ENCODE measurements around the gene KRTAP4-8.
A peak's percentile ranks its signal among the peaks of the same experiment; 100 is the strongest.
"Not testable (repeated sequence)": the region's sequence is repeated elsewhere in the genome, so short reads cannot be mapped to it uniquely, and the experiment has no call there.

The KRTAP4-8 gene

DNA sequence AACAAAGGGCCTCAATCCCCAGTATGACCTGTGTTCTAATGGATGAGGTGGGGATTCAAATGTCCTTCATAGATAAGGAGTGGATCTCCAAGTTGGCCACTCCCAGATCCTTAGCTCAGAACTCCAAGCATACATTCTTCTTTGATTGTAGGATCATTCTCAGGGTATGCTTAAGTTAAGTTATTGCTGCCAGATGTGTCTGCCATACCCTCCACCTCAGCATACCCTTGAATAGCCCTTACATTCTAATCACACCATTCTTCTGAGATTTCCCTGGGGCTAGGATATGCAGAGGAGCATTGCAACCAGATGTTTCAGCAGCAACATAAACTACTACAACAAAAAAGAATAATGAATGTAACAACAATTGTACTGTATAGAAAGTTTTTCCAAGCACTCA is 30.7 kb downstream of the KRTAP4-8 start:
- no peak overlapping the region for H3K27ac ChIP-seq
- no peak for DNase-seq (ENCODE audit: low read depth, low spot score)

DNA sequence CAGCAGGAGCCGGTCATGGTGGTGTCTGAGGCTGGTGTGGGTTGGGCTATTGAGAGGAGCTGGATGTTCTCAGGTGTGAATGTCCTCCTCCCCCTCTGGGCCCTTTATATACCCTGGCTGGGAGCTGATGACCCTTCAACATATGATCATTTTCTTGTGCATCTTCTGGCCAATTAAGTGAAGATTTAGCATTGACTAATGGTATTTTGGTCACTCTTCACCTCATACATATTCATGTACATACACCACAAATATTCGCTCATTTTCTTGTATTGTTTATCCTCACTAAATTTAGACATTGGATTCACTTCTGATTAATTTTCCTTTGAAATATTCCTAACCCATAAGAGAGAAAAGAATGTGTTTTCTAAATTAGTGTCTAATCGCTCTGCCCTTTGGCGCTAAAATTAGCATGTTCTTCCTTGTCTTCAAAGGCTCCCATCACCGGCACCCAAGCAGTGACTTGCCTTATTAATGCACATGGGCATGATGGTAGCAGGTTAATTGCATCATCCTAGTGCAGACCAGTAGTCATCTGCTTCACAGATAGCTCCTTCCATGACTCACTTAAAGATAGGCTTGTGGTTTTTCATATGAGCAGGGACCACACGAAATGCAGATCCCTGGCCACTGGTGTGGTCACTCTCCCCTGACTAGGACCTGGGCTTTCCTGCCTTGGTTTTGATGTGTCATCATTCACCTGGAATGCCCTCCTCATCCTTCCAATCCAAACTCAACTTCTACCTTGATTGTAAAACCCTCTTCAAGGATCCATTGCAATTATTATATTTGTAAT is 31.9 kb downstream of the KRTAP4-8 start, which contains the start of gene KRTAP2-4:
Gene KRTAP2-4, minus strand, starts transcription at position 51 of the 796 bp plus-strand sequence. Its CDS starts 34 bp downstream, at position 17.
- DNase-seq (ENCODE audit: low read depth, low spot score) = peak; percentile 81
- H3K27ac ChIP-seq = peak within 1 kb of the TSS; percentile 7

DNA sequence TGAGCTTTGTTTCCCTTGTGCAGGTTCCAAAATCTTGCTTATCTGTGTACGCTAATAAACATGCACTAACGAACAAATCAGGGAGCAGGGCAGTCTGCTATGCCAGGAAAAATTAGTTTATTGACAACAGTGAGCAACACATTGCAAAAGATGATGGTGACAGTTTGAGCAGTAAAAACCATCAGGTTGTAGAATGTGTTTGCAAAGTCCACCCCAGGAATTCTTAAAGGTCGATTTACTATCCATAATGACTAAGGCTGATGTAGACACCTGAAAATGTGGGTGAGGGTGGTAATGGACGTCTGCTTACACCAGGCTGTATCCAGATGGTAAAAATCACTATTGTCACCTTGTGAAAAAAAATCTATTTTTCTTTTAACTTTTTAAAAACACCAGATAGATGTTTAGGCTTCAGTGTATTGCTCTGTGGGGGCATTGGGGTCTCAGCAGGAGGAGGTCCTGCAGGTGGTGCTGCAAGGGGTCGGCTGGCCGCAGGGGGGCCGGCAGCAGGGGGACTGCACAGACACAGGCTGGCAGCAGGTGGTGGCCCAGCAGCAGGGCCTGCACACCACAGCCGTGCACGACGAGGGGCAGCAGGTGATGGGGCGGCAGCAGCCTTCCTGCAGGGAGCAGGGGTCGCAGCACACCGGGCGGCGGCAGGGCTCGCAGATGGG is 32.8 kb downstream of the KRTAP4-8 start:
- H3K27ac ChIP-seq; DNase-seq (ENCODE audit: low read depth, low spot score): not testable (repeated sequence)

DNA sequence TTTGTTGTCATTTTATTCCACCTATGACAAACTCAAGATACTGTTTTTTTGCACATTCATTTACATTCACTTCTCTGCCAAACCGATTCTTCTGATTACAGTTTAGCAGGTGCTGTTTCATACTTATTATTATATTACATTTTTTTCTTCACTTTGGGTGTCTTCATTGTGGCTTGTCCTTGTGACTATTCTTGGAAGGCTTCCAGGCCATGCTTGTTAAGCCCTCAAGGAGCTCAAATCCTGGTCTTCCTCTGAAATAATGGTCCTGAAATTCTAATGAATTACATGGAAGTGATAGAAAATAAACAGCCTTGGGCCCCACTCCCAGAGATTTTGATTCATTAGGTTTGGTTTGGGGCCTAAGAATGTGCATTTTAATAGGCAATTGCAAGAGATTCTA is 33.6 kb downstream of the KRTAP4-8 start:
- no peak overlapping the region for H3K27ac ChIP-seq
- no peak for DNase-seq (ENCODE audit: low read depth, low spot score)

DNA sequence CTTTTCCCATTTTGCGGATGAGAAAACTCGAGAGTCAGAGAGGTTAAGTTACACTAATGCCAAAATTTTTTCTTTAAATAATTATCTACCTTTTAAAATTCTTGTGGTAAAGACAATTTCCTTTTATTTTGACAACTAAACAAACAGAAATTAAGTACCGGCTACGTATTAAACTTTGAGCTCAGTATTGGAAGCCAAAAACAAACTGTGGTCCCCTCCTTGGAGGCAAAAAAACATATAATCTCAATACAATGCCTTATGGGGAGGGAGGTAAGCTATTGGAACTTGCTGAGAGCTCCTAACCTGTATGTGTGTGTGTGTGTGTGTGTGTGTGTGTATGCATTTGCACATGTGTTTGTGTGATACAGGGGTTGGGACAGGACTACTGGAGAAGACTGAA is 34.5 kb downstream of the KRTAP4-8 start:
- no peak for DNase-seq (ENCODE audit: low read depth, low spot score)
- no peak overlapping the region for H3K27ac ChIP-seq

DNA sequence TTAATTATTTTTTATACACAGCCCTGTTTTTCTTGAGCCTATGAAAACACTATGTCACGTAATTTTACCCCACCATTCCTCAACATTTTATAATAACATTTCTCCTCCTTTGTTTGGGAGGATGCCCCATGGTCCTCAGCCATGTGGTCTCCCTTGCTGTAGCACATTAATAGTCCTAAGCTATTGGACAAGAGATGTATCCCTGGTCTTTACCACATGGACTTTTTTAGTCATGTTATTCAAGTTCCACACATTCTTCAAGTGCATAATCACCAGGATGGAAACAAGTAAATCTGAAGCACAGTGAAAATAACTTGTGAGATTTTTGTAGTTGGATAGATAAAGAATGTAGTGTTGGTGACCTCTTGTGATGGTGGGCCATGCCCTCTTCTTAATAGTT is 36.0 kb downstream of the KRTAP4-8 start:
- H3K27ac ChIP-seq = peak overlapping the region; percentile 64
- no peak for DNase-seq (ENCODE audit: low read depth, low spot score)

DNA sequence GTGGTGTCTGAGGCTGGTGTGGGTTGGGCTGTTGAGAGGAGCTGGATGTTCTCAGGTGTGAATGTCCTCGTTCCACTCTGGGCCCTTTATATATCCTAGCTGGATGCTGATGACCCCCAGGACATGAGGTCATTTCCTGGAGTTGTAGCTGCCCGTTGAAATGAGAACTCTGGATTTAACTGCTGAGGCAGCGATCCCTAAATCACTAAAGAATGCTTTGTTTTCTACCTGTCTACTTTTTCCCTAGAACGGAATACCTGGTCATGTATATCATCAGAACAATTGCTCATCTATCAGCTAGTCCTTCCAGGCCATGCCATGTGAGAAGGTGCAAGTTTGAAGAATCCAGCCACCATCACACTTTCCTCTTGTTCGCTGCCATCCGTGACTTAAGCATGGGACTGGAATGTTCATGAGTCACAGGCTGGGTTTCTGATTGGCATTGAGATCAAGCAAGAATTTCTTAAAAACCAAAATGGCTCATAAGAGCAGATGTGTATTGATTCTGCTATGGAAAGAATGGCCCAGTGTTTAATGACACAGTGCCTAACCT is 37.8 kb downstream of the KRTAP4-8 start, which contains the start of gene KRTAP2-3:
Gene KRTAP2-3, minus strand, starts transcription at position 63 of the 553 bp plus-strand sequence. CDS start 64 bp downstream, outside the sequence.
- peak within 1 kb of the TSS; percentile 64 for H3K27ac ChIP-seq
- peak; percentile 96 for DNase-seq (ENCODE audit: low read depth, low spot score)

DNA sequence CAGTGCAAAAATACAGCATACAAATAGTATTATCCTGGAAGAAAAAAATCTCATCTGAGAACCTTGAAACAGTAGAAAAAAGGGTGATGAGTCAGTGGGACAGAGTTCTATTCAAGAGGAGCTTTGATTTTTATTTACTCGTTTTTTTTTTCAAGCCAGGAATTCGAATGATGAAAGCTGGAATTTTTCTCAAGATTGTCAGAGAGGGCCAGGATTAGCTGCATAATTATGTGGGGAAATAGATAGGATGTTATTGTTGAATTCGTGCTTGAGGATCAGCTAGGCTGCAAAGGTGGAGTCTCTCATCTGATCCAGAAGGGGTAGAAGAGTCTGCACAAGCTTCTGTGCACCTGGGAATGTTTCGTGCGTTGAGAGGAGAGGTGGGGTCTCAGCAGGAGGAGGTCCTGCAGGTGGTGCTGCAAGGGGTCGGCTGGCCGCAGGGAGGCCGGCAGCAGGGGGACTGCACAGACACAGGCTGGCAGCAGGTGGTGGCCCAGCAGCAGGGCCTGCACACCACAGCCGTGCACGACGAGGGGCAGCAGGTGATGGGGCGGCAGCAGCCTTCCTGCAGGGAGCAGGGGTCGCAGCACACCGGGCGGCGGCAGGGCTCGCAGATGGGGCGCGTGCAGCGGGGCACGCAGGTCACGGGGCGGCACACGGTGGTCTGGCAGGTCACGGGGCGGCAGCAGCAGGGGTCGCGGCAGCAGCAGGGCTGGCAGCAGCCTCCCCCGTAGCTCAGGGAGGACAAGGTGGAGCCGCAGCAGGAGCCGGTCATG is 38.5 kb downstream of the KRTAP4-8 start:
- H3K27ac ChIP-seq = peak overlapping the region; percentile 64
- not testable (repeated sequence) for DNase-seq (ENCODE audit: low read depth, low spot score)

DNA sequence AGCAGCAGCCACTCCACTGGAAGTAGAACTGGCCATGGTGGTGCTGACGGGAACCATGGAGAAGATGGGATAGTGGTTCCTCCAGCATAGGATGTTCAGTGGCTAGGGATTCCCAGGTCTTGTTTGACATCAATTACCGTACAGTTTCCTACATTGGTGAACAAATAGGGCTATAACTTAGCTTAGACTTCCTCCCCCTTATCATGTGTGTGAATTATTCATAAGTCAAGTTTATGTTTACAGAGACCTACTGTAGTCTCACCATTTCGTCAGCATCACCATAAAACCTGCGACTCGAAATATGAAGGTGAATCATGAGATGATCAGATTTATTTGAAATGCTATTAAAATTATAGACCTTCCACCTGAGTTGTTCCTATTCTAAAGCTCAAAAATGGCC is 39.2 kb downstream of the KRTAP4-8 start:
- DNase-seq (ENCODE audit: low read depth, low spot score) = no peak
- peak overlapping the region; percentile 64 for H3K27ac ChIP-seq

DNA sequence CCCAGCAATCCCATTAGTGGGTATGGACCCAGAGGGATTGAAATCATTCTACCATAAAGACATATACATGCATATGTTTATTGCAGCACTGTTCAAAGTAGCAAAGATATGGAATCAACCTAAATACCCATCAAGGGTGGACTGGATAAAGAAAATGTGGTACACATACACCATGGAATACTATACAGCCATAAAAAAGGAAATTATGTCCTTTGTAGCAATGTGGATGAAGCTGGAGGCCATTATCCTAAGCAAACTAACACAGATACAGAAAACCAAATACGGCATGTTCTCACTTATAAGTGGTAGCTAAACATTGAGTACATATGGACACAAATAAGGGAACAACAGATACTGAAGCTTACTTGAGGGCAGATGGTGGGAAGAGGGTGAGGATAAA is 40.4 kb downstream of the KRTAP4-8 start:
- H3K27ac ChIP-seq = no peak overlapping the region
- DNase-seq (ENCODE audit: low read depth, low spot score) = no peak

DNA sequence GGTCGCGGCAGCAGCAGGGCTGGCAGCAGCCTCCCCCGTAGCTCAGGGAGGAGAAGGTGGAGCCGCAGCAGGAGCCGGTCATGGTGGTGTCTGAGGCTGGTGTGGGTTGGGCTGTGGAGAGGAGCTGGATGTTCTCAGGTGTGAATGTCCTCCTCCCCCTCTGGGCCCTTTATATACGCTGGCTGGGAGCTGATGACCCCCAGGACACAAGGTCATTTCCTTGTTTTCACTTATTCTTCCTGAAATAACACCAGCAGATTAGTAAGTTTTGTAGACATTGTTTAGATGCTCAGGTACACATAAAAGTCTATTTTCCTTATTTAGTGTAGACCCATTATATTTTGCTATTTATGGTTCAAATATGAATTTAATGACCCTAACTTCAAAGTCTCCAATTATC is 42.8 kb downstream of the KRTAP4-8 start, which contains the start of gene KRTAP2-2:
Gene KRTAP2-2, minus strand, starts transcription at position 101 of the 400 bp plus-strand sequence. Its CDS starts 19 bp downstream, at position 82.
- not testable (repeated sequence) for DNase-seq (ENCODE audit: low read depth, low spot score); H3K27ac ChIP-seq

DNA sequence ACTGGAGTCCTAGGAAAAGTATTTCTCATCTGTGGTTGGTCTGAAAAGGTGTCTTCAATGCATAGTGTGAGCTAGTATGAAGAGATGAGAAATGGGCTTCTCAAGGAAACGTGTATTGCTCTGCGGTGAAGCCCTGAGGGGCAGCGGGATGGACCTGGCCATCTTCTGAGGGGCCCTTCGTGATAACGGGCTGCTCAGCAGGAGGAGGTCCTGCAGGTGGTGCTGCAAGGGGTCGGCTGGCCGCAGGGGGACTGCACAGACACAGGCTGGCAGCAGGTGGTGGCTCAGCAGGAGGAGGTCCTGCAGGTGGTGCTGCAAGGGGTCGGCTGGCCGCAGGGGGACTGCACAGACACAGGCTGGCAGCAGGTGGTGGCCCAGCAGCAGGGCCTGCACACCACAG is 43.4 kb downstream of the KRTAP4-8 start:
- H3K27ac ChIP-seq; DNase-seq (ENCODE audit: low read depth, low spot score): not testable (repeated sequence)

DNA sequence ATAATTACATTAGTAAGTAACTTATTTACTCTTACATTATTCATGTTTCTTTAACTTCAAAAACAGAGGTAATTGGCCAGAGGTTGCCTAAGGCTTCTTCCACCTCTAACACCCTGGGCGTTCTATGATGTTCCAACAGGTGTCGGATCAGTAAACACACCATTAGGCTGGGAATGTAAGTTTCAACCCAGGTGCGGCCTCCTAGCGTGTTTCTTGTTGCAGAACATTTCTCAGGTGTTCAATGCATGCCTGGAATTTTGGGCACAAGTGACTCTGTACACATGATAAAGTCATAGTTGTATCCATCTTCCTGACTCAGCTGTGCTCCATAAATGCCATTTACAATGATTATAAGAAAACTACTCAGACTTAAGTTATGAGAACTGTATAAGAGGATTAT is 43.9 kb downstream of the KRTAP4-8 start:
- DNase-seq (ENCODE audit: low read depth, low spot score) = no peak
- H3K27ac ChIP-seq = no peak overlapping the region

DNA sequence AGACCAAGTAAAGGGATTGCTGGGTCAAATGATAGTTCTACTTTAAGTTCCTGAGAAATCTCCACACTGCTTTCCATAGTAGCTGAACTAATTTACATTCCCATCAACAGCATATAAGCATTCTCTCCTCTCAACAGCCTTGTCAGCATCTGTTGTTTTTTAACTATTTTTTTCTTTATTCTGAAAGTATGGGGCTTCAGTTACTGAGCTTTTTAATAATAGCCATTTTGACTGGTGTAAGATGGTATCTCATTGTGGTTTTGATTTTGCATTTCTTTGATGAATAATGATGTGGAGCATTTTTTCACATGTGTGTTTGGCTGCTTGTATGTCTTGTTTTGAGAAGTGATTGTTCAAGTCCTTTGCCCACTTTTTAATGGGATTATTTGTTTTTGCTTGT is 45.4 kb downstream of the KRTAP4-8 start:
- no peak overlapping the region for H3K27ac ChIP-seq

DNA sequence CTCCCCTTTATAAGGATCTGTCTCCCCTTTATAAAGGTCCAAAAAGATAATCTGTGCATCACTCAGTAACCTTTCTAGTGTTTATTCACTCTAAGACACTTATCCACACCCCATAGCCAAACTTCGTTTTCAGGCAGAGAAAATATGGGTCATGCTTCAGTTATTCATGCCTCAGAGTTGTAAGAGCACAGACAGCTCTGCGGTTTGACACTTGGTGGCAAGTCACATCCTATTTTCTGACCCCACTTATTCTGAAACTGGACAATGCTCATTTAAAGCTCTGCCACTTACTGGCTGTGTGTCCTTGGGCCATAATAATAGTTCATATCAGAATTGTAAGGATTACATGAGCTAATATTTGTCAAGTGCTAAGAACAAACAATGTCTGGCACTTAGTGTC is 48.8 kb downstream of the KRTAP4-8 start:
- peak overlapping the region; percentile 6 for H3K27ac ChIP-seq
- DNase-seq (ENCODE audit: low read depth, low spot score) = no peak

More for the DNA sequence above, 45.4 kb downstream of the KRTAP4-8 start:
- no peak for DNase-seq (ENCODE audit: low read depth, low spot score)

DNA sequence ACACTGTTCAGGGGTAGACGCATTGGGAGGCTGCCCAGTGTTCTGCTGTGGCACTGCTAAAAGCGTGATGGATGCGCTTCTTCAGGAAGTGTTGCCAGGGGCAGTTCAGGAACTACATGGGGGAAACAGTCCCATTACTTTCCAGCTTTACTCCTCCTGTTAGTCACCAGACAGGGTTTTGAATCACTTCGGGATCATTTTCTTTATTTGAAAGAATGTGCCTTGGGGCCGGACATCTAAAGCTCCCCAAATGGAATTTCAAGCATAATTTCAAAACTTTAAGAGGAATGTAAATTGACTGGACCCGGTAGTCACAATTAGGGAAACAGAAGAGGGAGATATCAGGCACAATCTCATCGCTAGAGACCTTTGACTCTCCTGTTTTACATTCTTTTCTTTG is 49.5 kb downstream of the KRTAP4-8 start:
- peak overlapping the region; percentile 6 for H3K27ac ChIP-seq
- DNase-seq (ENCODE audit: low read depth, low spot score) = no peak

Measured in epithelial cell of prostate (primary cell).